ENCODE measurements around the gene SLC35F4.
"Not testable (repeated sequence)": the region's sequence is repeated elsewhere in the genome, so short reads cannot be mapped to it uniquely, and the experiment has no call there.

The SLC35F4 gene

GRCh38 chr14:57709909-57710308 is 156.0 kb downstream of the SLC35F4 start:
- no peak for DNase-seq (ENCODE audit: low read depth)
- H3K4me3 ChIP-seq (ENCODE audit: low read length): no peak overlapping the region
- TF ChIP-seq CTCF (conservative IDR thresholded peaks at IDR 0.05; ENCODE audit: low read length): no peak

GRCh38 chr14:57709086-57709485 is 156.8 kb downstream of the SLC35F4 start:
- not testable (repeated sequence) for H3K4me3 ChIP-seq (ENCODE audit: low read length); DNase-seq (ENCODE audit: low read depth)

- no peak for DNase-seq (ENCODE audit: low read depth)
- no peak for TF ChIP-seq CTCF (conservative IDR thresholded peaks at IDR 0.05; ENCODE audit: low read length)
- H3K4me3 ChIP-seq (ENCODE audit: low read length): no peak overlapping the region
Observed at GRCh38 chr14:57707219-57707618, 158.7 kb downstream of the SLC35F4 start.

GRCh38 chr14:57704763-57705162 is 161.1 kb downstream of the SLC35F4 start:
- H3K4me3 ChIP-seq (ENCODE audit: low read length): no peak overlapping the region

GRCh38 chr14:57699947-57700346 is 165.9 kb downstream of the SLC35F4 start:
- TF ChIP-seq CTCF (conservative IDR thresholded peaks at IDR 0.05; ENCODE audit: low read length): no peak
- no peak for DNase-seq (ENCODE audit: low read depth)
- no peak overlapping the region for H3K4me3 ChIP-seq (ENCODE audit: low read length)

More at GRCh38 chr14:57704763-57705162, 161.1 kb downstream of the SLC35F4 start:
- DNase-seq (ENCODE audit: low read depth): no peak
- TF ChIP-seq CTCF (conservative IDR thresholded peaks at IDR 0.05; ENCODE audit: low read length): no peak

- TF ChIP-seq CTCF (conservative IDR thresholded peaks at IDR 0.05; ENCODE audit: low read length): peak; percentile 89
- DNase-seq (ENCODE audit: low read depth): peak; percentile 72
Observed at GRCh38 chr14:57692671-57693070, 173.2 kb downstream of the SLC35F4 start.

GRCh38 chr14:57687416-57687815 is 178.5 kb downstream of the SLC35F4 start:
- no peak overlapping the region for H3K4me3 ChIP-seq (ENCODE audit: low read length)
- no peak for DNase-seq (ENCODE audit: low read depth)
- no peak for TF ChIP-seq CTCF (conservative IDR thresholded peaks at IDR 0.05; ENCODE audit: low read length)

More at GRCh38 chr14:57692671-57693070, 173.2 kb downstream of the SLC35F4 start:
- H3K4me3 ChIP-seq (ENCODE audit: low read length): no peak overlapping the region

- TF ChIP-seq CTCF (conservative IDR thresholded peaks at IDR 0.05; ENCODE audit: low read length): no peak
- no peak overlapping the region for H3K4me3 ChIP-seq (ENCODE audit: low read length)
- no peak for DNase-seq (ENCODE audit: low read depth)
Observed at GRCh38 chr14:57686304-57686703, 179.6 kb downstream of the SLC35F4 start.
